Mammary epithelial cell (primary cell): ENCODE measurements around the gene BMPR1A.

Experiments used
- CTCF ChIP-seq, 2 donors: IDR thresholded peaks in 1 of 2; conservative IDR thresholded peaks in 1 of 2; 2 replicates each; pipeline ENCODE4 v1.5.1; 2011 to 2012; ENCODE audit warnings: inconsistent platforms in 2 of 2, low read length in 2 of 2, mild to moderate bottlenecking in 2 of 2, control low read depth in 1 of 2, low read depth in 1 of 2; ENCODE audit not compliant: insufficient read depth in 1 of 2; ENCODE audit errors: extremely low read depth in 1 of 2
- EZH2 ChIP-seq: IDR thresholded peaks from 2 replicates; pipeline ENCODE4 v1.6.1; 2012; ENCODE audit warnings: low read length, inconsistent platforms, borderline replicate concordance

- no peak for TF ChIP-seq CTCF (conservative IDR thresholded peaks at IDR 0.05 in 1 of 2, IDR thresholded peaks at IDR 0.05 in 1 of 2; ENCODE audit: extremely low read depth in 1 of 2, insufficient read depth in 1 of 2, low read depth in 1 of 2, low read length in 2 of 2)
- no peak for TF ChIP-seq EZH2
Observed at GRCh38 chr10:86958901-86959736, 202.7 kb downstream of the BMPR1A start.
